HepG2 (cell line): ENCODE data around the gene IGFBP5. TPM values are rescaled to one million over a fixed set of nuclear protein-coding genes. Genes with fewer than 3 reads are reported as not detected.

ENCODE experiments used
- CBX5 ChIP-seq: sonication (generic); formaldehyde crosslinking; IDR thresholded peaks from 2 replicates; pipeline ENCODE4 v1.4.0; 2020; ENCODE audit warnings: missing genetic modification reagents, borderline replicate concordance
- FOSL2 ChIP-seq: sonication (generic); formaldehyde crosslinking; IDR thresholded peaks from 2 replicates; pipeline ENCODE4 v1.4.0; 2020; ENCODE audit warnings: missing genetic modification reagents
- FOXA3 ChIP-seq: IDR thresholded peaks from 2 replicates; pipeline ENCODE4 v1.6.1; 2016; ENCODE audit warnings: missing genetic modification reagents, missing compliant biosample characterization
- GATAD2A ChIP-seq: IDR thresholded peaks from 2 replicates; pipeline ENCODE4 v1.6.1; 2016
- ISL2 ChIP-seq: sonication (generic); formaldehyde crosslinking; IDR thresholded peaks from 2 replicates; pipeline ENCODE4 v1.5.0; 2020; ENCODE audit warnings: missing genetic modification reagents
- KDM1A ChIP-seq: IDR thresholded peaks from 2 replicates; pipeline ENCODE4 v1.6.1; 2016; ENCODE audit warnings: missing compliant biosample characterization
- MAF1 ChIP-seq: sonication (generic); formaldehyde crosslinking; IDR thresholded peaks from 2 replicates; pipeline ENCODE4 v1.5.0; 2020; ENCODE audit warnings: missing genetic modification reagents, borderline replicate concordance
- MIXL1 ChIP-seq: IDR thresholded peaks from 2 replicates; pipeline ENCODE4 v1.6.1; 2016
- NCOA5 ChIP-seq: sonication (generic); formaldehyde crosslinking; IDR thresholded peaks from 2 replicates; pipeline ENCODE4 v1.4.0; 2020; ENCODE audit warnings: missing genetic modification reagents
- PHF8 ChIP-seq: sonication (generic); formaldehyde crosslinking; IDR thresholded peaks from 2 replicates; pipeline ENCODE4 v1.5.0; 2020; ENCODE audit warnings: missing genetic modification reagents
- POGZ ChIP-seq: sonication (generic); formaldehyde crosslinking; IDR thresholded peaks from 2 replicates; pipeline ENCODE4 v1.4.0; 2020; ENCODE audit warnings: mild to moderate bottlenecking, missing genetic modification reagents
- RFX3 ChIP-seq: IDR thresholded peaks from 2 replicates; pipeline ENCODE4 v1.6.1; 2016; ENCODE audit warnings: missing biosample characterization, missing genetic modification reagents
- RORA ChIP-seq: sonication (generic); formaldehyde crosslinking; IDR thresholded peaks from 2 replicates; pipeline ENCODE4 v1.5.0; 2020; ENCODE audit warnings: mild to moderate bottlenecking, missing genetic modification reagents, moderate library complexity
- SCMH1 ChIP-seq: sonication (generic); formaldehyde crosslinking; IDR thresholded peaks from 2 replicates; pipeline ENCODE4 v1.9.0; 2021; ENCODE audit warnings: missing genetic modification reagents, mild to moderate bottlenecking, borderline replicate concordance
- ZNF10 ChIP-seq: sonication (generic); formaldehyde crosslinking; IDR thresholded peaks from 2 replicates; pipeline ENCODE4 v1.4.0; 2020; ENCODE audit warnings: mild to moderate bottlenecking, low read depth, missing genetic modification reagents, borderline replicate concordance
- ZNF12 ChIP-seq: sonication (generic); formaldehyde crosslinking; IDR thresholded peaks from 2 replicates; pipeline ENCODE4 v1.5.0; 2020; ENCODE audit warnings: missing genetic modification reagents
- ZNF207 ChIP-seq: fragments of 450-650 bp; IDR thresholded peaks from 2 replicates; pipeline ENCODE4 v1.6.1; 2016; ENCODE audit warnings: antibody characterized with exemption, borderline replicate concordance
- ZNF34 ChIP-seq: sonication (generic); formaldehyde crosslinking; IDR thresholded peaks from 2 replicates; pipeline ENCODE4 v1.4.0; 2020; ENCODE audit warnings: mild to moderate bottlenecking, missing genetic modification reagents, borderline replicate concordance
- ZNF430 ChIP-seq: sonication (generic); formaldehyde crosslinking; IDR thresholded peaks from 2 replicates; pipeline ENCODE4 v1.9.0; 2021; ENCODE audit warnings: mild to moderate bottlenecking, missing genetic modification reagents
- ZNF501 ChIP-seq: sonication (generic); formaldehyde crosslinking; IDR thresholded peaks from 2 replicates; pipeline ENCODE4 v1.5.1; 2020; ENCODE audit warnings: mild to moderate bottlenecking, moderate library complexity, missing genetic modification reagents
- ZNF776 ChIP-seq: sonication (generic); formaldehyde crosslinking; IDR thresholded peaks from 2 replicates; pipeline ENCODE4 v1.4.0; 2020; ENCODE audit warnings: mild to moderate bottlenecking, missing genetic modification reagents
- polyA plus RNA-seq, 8 experiments: library from polyadenylated mRNA; depleted of rRNA in 3 of 8; stranded (reverse) in 7 of 8; unstranded in 1 of 8; fragments of >200 nt; fragmentation: Illumina TruSeq in 4 of 8; extraction: Trizol in 4 of 8; gene quantifications; 2 replicates each; pipeline versions ENCODE4 v1.2.1 to v1.2.3, GENCODE V29; 2011 to 2016; ENCODE audit warnings: low read depth in 4 of 8, missing spikeins in 1 of 8, mixed read lengths in 1 of 8; ENCODE audit not compliant: insufficient read depth in 1 of 8
- total RNA-seq, 5 experiments: library from RNA; depleted of rRNA; stranded (reverse); fragments of >200 nt; fragmentation: Illumina TruSeq; extraction: Trizol; gene quantifications; 2 replicates each; pipeline ENCODE4 v1.2.3, GENCODE V29; 2016; ENCODE audit warnings: low read depth in 1 of 5
- TF ChIP-seq, protein P1 (sequence below): sonication (generic); formaldehyde crosslinking; IDR thresholded peaks from 2 replicates; pipeline ENCODE4 v1.5.0; 2020; ENCODE audit warnings: mild to moderate bottlenecking, missing genetic modification reagents, borderline replicate concordance
- TF ChIP-seq, protein P2 (sequence below): sonication (generic); formaldehyde crosslinking; IDR thresholded peaks from 2 replicates; pipeline ENCODE4 v1.8.0; 2022; ENCODE audit warnings: mild to moderate bottlenecking, missing genetic modification reagents; ENCODE audit not compliant: insufficient replicate concordance
- TF ChIP-seq, protein P3 (sequence below): sonication (generic); formaldehyde crosslinking; IDR thresholded peaks from 2 replicates; pipeline ENCODE4 v1.4.0; 2020; ENCODE audit warnings: missing genetic modification reagents
- TF ChIP-seq, protein P4 (sequence below): IDR thresholded peaks from 2 replicates; pipeline ENCODE4 v1.6.1; 2012; ENCODE audit warnings: inconsistent platforms

IGFBP5 gene
- total and polyA plus RNA-seq, 2 of the 13 experiments (the other 11 are each of a cell fraction or from before 2014, with no cell fraction given) = 0.15 TPM; not detected in 1

DNA sequence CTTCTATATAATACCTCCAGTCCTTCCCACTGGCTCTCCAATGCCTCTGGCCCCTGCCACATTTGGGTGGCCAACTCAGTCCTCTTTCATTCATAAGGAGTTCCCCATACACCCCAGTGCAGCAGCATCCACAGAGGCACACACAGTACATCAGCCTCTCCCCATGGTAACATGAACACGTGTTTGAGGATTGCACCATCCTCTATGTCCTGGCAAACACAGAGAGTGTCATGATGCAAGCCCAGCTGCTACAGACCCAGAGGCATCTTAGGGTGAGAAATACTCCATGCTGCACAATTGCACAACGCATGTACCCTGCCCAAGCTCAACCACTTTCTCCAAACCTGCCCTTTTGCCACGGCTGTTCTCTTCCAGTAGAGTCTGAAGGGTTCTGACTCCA lies 11.5 kb downstream of the IGFBP5 start (continued):
- TF ChIP-seq, protein P1, sequence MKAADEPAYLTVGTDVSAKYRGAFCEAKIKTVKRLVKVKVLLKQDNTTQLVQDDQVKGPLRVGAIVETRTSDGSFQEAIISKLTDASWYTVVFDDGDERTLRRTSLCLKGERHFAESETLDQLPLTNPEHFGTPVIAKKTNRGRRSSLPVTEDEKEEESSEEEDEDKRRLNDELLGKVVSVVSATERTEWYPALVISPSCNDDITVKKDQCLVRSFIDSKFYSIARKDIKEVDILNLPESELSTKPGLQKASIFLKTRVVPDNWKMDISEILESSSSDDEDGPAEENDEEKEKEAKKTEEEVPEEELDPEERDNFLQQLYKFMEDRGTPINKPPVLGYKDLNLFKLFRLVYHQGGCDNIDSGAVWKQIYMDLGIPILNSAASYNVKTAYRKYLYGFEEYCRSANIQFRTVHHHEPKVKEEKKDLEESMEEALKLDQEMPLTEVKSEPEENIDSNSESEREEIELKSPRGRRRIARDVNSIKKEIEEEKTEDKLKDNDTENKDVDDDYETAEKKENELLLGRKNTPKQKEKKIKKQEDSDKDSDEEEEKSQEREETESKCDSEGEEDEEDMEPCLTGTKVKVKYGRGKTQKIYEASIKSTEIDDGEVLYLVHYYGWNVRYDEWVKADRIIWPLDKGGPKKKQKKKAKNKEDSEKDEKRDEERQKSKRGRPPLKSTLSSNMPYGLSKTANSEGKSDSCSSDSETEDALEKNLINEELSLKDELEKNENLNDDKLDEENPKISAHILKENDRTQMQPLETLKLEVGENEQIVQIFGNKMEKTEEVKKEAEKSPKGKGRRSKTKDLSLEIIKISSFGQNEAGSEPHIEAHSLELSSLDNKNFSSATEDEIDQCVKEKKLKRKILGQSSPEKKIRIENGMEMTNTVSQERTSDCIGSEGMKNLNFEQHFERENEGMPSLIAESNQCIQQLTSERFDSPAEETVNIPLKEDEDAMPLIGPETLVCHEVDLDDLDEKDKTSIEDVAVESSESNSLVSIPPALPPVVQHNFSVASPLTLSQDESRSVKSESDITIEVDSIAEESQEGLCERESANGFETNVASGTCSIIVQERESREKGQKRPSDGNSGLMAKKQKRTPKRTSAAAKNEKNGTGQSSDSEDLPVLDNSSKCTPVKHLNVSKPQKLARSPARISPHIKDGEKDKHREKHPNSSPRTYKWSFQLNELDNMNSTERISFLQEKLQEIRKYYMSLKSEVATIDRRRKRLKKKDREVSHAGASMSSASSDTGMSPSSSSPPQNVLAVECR (CRISPR knock-in tag) = peak; percentile 41; the same call in 1 of the 2 replicates
- TF ChIP-seq POGZ (CRISPR knock-in tag) (no peak), RORA (CRISPR knock-in tag) (no peak), ZNF776 (CRISPR knock-in tag) (no peak), RFX3 (CRISPR knock-in tag) (0 out of 2 replicates have a peak, but pooled peaks have one; percentile 27), ZNF501 (CRISPR knock-in tag) (no peak), FOXA3 (peak; percentile 61; the same call in 1 of the 2 replicates), ZNF430 (CRISPR knock-in tag) (no peak), PHF8 (CRISPR knock-in tag) (no peak), ISL2 (CRISPR knock-in tag) (no peak), FOSL2 (CRISPR knock-in tag) (peak; percentile 61), ZNF10 (CRISPR knock-in tag) (no peak), NCOA5 (CRISPR knock-in tag) (no peak), ZNF12 (CRISPR knock-in tag) (peak; percentile 51; the same call in 1 of the 2 replicates), CBX5 (CRISPR knock-in tag) (peak; percentile 92; the same call in 1 of the 2 replicates), ZNF34 (CRISPR knock-in tag) (no peak), ZNF207 (no peak), SCMH1 (CRISPR knock-in tag) (no peak), MIXL1 (CRISPR knock-in tag) (no peak), MAF1 (CRISPR knock-in tag) (no peak), GATAD2A (CRISPR knock-in tag) (peak; percentile 65), KDM1A (CRISPR knock-in tag) (peak; percentile 38; the same call in 1 of the 2 replicates)
- TF ChIP-seq, protein P2, sequence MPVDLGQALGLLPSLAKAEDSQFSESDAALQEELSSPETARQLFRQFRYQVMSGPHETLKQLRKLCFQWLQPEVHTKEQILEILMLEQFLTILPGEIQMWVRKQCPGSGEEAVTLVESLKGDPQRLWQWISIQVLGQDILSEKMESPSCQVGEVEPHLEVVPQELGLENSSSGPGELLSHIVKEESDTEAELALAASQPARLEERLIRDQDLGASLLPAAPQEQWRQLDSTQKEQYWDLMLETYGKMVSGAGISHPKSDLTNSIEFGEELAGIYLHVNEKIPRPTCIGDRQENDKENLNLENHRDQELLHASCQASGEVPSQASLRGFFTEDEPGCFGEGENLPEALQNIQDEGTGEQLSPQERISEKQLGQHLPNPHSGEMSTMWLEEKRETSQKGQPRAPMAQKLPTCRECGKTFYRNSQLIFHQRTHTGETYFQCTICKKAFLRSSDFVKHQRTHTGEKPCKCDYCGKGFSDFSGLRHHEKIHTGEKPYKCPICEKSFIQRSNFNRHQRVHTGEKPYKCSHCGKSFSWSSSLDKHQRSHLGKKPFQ (CRISPR knock-in tag) = no peak
- TF ChIP-seq, protein P3, sequence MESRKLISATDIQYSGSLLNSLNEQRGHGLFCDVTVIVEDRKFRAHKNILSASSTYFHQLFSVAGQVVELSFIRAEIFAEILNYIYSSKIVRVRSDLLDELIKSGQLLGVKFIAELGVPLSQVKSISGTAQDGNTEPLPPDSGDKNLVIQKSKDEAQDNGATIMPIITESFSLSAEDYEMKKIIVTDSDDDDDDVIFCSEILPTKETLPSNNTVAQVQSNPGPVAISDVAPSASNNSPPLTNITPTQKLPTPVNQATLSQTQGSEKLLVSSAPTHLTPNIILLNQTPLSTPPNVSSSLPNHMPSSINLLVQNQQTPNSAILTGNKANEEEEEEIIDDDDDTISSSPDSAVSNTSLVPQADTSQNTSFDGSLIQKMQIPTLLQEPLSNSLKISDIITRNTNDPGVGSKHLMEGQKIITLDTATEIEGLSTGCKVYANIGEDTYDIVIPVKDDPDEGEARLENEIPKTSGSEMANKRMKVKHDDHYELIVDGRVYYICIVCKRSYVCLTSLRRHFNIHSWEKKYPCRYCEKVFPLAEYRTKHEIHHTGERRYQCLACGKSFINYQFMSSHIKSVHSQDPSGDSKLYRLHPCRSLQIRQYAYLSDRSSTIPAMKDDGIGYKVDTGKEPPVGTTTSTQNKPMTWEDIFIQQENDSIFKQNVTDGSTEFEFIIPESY (CRISPR knock-in tag) = peak; percentile 28; the same call in 1 of the 2 replicates
- TF ChIP-seq, protein P4, sequence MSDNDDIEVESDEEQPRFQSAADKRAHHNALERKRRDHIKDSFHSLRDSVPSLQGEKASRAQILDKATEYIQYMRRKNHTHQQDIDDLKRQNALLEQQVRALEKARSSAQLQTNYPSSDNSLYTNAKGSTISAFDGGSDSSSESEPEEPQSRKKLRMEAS = peak; percentile 58
